Suppressor macrophage treated with lipopolysaccharide for 4 hours (primary cell): ENCODE measurements around the gene MAP7.
A peak's percentile ranks its signal among the peaks of the same experiment; 100 is the strongest.

Experiments
- DNase-seq: peaks from one replicate; pipeline ENCODE4 v3.0.0-alpha.2; 2020

The MAP7 gene

GRCh38 chr6:136563386-136564152 lies 13.3 kb upstream of the MAP7 start:
- no peak for DNase-seq

GRCh38 chr6:136562211-136562610 lies 12.0 kb upstream of the MAP7 start:
- DNase-seq, result no peak

DNA sequence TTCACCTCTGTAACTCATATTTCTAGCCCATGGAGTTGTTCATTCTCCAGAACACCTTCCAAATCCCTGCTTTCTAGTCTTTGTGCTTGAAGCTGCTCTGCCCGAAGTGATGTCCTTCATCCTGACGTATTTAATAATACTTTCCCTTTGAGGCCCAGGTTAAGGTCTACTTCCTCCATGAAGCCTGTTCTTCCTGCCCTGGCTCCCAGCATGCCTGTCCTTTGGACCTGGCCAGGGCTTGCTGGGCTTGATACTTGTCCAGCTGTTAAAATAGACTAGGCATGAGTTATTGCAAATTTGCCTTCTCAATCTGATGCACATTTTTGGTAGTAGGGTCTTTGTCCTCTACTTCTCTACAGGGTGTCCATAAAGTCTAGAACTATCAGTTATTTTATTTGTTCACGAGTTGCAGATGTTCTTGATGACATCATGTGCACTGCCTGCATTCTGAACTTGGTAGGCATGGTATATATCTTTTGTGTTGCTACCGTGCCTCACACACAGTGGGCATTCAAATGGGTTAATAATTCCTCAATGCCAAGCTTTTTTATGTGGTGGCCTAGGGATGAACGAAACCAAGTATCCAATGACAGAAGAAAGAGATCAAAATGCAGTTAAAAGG lies 3.1 kb upstream of the MAP7 start:
- no peak for DNase-seq

- DNase-seq, result no peak
Measured at GRCh38 chr6:136552054-136552453, 1.8 kb upstream of the MAP7 start.

DNA sequence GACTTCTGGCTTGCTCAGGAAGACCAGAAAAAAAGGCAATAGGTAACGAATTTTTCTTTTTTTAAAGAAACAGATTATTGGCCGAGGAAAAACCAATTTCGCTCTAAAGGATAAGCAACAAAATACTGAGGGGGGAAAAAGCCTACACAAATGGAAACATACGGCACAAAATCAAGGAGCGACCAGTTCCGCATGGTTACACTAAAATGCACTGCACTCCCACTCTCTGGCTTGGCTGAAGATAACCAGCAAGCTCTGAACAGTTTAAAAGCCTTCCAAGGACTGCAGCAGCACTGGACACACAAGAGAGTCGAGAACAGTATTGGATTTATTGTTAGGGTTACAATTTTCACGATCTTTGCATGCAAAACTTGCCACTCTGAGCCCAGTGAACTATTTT lies 881 bp upstream of the MAP7 start:
- DNase-seq, result no peak

GRCh38 chr6:136550045-136550329 lies 235 bp downstream of the MAP7 start:
- peak; percentile 45 for DNase-seq

DNA sequence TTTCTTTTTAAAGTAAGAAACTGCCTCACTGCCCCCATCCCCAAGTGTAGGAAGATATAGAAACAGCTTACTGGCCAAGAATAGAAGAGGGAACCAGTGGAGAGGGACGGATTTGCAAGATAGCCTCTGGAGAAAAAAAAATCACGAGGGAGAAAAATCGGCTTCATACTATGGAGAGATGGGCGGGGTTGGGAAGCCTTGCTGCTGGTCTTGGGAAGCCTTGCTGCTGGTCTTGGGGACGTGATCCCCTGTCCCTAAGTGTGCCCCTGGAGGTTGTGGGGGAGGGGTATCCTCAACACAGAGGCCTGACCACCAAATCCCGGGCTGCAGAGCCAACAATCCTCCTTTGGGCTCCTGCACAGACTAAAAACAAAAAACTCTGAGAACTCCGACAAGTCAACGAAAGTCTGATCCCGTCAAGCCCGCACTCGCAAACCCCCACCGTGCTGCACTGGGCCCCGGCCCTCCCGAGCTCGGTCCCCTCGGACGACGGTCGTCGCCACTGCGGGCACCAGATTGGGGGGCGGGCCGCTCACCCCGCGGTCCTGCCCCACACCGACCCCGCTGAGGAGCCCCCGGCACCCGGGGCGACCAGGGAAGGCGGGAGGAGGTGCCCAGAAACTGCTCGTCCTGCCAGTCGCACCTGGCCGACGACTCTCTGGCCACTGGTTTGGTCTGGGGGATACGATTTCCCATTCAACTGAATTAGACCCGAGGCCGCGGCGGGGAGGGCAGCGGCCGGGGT lies 750 bp downstream of the MAP7 start:
- no peak for DNase-seq

DNA sequence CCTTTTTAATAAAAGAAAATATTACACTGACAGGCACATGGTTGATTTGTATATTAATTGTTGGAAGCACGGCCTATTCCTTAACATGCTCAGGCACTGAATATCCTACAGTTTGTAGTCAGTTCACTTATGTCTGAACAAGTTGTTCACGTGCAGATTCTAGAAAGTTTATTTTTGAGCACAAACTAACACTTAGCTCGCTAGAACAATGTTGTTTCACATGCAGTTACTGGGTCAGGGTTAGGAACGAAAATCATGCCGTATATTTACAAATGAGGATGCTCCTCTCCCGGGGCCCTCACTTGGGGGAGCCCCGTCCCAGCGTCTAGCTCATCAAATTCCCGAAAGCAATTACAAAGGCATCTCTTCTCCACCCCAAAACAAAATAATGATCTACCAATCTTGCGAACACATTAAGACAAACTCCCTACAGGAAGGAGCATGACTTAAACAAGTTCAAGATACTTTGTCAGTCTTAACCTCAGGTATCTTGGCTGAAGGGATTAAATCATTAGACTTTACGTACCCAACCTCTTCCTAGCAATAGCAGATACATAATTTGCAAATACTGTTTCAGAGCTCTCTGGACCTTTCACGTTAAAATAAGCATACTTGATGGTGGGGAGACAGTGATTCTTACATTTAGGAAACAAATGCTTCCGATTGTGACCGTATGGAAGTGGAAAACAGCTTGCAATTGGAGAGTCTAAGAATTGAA lies 1.5 kb downstream of the MAP7 start:
- DNase-seq, result no peak

DNA sequence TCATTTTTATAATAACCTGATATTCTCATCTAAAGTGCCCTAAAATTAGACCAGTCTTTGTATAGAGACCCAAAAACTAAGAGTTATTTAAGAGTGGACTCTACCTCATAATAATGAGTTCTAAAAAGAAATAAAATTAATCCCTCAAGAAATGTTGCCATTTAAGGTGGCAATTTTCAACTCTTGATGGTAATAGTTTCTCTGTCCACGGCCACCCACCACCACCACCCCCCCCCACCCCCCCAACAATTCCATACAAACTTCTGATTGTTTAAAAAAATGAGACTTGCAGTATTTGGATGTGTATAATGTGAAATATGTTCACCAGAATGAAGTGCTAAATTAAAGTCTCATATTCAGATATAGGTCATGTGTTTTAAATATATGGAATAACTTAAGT lies 2.4 kb downstream of the MAP7 start:
- DNase-seq, result no peak

GRCh38 chr6:136547336-136547735 lies 2.9 kb downstream of the MAP7 start:
- DNase-seq, result peak; percentile 53

DNA sequence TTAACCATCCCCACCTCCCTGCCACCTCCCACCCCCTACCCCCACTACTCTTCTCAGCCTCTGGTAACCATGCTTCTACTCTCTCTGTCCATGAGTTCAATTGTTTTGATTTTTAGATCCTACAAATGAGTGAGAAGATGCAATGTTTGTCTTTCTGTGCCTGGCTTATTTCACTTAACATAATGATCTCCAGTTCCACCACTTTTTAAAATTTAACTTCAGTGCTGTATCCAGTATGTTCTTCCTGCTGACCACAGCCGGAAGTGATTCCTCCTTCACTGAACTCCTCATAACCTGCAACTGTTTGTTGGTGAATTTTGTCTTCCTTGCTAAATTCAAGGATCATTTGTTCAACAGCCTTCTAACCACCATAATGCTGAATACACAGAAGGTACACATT lies 3.9 kb downstream of the MAP7 start:
- no peak for DNase-seq

- DNase-seq, result no peak
Measured at GRCh38 chr6:136544326-136544725, 5.9 kb downstream of the MAP7 start.

DNA sequence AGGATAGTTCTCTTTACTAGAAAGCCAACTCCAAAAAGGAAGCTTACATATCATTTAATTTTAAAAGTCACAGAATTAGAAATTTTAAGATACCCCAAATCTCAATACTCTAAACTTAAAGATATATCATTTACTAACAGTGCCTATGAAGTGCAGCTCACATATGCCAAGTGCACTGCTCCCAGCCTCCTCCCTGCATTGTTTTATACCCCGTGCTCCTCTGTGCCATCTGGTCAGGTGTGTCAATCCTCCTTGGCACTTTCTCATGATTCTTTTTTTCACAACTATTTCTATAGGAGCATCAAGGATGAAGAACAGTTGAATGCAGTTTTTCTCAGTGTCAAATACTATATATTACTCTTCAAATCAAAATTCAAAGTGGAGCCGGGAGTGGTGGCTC lies 8.8 kb downstream of the MAP7 start:
- DNase-seq, result no peak

DNA sequence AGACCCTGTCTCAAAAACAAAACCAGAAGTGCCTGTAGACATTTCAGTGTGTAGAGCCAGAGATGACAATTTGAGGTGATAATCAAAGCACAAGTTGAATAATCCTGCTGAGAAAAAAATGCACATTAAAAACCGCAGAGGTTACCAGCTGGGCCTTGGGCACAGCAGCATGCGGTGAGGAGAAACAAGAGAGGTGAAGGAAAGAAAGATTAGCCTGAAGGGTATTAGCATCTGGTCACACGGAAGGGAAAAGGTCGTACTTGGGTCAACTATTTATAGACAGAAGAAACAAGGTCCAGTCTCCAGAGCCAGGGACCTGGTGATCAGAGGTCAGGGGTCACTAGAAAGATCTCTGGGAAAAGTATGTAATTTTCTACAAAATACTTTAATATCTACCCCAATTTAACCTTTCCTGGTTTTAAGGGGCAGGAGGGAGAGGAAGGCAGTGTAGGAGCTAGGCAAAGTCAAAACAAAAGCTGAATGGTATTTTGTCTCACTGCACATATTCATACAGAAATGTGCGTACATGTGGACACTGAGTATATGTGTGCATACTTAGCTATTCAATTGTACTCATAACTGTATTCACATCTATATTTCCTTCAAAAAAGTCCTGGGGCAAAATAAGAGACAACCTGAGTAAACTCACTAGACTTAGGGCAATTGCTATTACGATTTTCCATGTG lies 10.1 kb downstream of the MAP7 start:
- no peak for DNase-seq

GRCh38 chr6:136538836-136539235 lies 11.4 kb downstream of the MAP7 start:
- DNase-seq, result no peak

DNA sequence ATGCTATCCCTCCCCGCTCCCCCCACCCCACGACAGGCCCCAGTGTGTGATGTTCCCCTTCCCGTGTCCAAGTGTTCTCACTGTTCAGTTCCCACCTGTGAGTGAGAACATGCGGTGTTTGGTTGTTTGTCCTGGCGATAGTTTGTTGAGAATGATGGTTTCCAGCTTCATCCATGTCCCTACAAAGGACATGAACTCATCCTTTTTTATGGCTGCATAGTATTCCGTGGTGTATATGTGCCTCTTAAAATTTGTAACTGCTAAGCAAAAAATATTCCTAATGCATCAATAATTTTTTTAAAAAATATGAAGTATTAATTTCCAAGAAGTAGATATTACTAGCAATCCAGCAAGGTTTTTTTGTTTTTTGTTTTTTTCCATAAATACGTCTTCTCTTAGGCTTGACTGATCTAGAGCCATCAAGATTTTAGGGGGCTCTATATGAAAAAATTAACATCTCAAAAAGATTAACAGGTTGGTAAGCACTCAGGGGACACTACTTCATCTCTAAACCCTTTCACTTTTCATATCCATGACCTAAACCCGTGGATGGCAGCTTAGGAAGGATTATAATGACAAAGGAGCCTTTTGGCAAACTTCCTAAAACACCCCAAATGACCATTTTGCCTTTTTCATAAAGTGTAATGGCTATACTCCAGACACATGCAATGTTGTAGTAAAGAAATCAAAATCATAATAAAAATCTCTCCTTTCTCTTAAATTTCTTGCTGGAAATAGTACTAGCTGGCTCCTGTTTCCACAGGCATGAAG lies 14.2 kb downstream of the MAP7 start:
- DNase-seq, result no peak

GRCh38 chr6:136535017-136535765 lies 15.0 kb downstream of the MAP7 start:
- no peak for DNase-seq

DNA sequence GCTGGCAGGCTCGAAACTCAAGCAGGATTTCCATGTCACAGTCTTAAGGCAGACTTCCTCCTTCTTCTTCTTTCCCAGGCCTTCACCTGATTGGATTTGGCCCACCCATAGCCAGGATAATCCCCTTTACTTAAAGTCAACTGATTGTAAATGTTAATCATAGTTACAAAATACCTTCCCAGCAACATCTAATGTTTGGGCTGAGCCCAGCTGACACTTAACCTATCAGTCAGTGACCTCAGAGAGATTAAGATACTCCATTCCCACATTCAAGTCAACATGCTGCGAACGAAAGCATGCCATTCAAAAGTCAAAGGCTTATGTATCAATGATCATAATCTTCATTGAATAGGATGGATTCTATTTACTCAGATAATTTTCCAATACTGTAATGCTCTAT lies 16.0 kb downstream of the MAP7 start:
- no peak for DNase-seq

GRCh38 chr6:136533487-136533886 lies 16.7 kb downstream of the MAP7 start:
- no peak for DNase-seq

DNA sequence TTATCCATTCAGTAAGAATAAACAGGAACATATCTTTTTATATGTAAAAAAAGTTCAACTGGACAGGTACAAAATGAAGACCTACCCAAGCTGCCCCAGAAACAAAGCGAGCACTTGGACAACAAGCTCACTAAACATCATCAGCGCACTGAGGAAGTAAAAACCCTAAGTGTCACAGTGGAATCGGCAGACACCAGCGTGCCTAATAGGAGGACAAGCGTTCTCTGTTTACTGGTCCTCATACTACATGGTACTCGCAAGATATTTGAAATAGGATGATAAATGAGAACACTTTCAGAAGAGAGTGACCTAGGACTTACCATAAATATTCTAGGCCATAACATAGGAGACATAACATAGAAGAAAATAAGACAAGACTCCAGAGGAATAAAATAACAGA lies 18.2 kb downstream of the MAP7 start:
- DNase-seq, result no peak

GRCh38 chr6:136529710-136530109 lies 20.5 kb downstream of the MAP7 start:
- no peak for DNase-seq

GRCh38 chr6:136528477-136528876 lies 21.7 kb downstream of the MAP7 start:
- no peak for DNase-seq
